Ishikawa (cell line): Measurements from ENCODE around the gene CALR.

Experiments used
- CEBPB ChIP-seq: IDR thresholded peaks from 2 replicates; pipeline ENCODE4 v1.6.1; 2012
- EGR1 ChIP-seq: IDR thresholded peaks from 2 replicates; pipeline ENCODE4 v1.6.1; 2012
- EP300 ChIP-seq: IDR thresholded peaks from 2 replicates; pipeline ENCODE4 v1.6.1; 2012; ENCODE audit warnings: borderline replicate concordance
- FOXM1 ChIP-seq: IDR thresholded peaks from 2 replicates; pipeline ENCODE4 v1.6.1; 2012; ENCODE audit warnings: low read depth, borderline replicate concordance
- NFIC ChIP-seq: IDR thresholded peaks from 2 replicates; pipeline ENCODE4 v1.6.1; 2012
- RAD21 ChIP-seq: IDR thresholded peaks from 2 replicates; pipeline ENCODE4 v1.6.1; 2012; ENCODE audit warnings: low read depth
- TAF1 ChIP-seq: IDR thresholded peaks from 2 replicates; pipeline ENCODE4 v1.6.1; 2012; ENCODE audit warnings: low read depth, mild to moderate bottlenecking
- TCF12 ChIP-seq: IDR thresholded peaks from 2 replicates; pipeline ENCODE4 v1.6.1; 2012; ENCODE audit warnings: low read depth
- TEAD4 ChIP-seq: IDR thresholded peaks from 2 replicates; pipeline ENCODE4 v1.6.1; 2012
- YY1 ChIP-seq: IDR thresholded peaks from 2 replicates; pipeline ENCODE4 v1.6.1; 2012; ENCODE audit warnings: low read depth
- ZBTB7A ChIP-seq: IDR thresholded peaks from 2 replicates; pipeline ENCODE4 v1.6.1; 2012; ENCODE audit warnings: low read depth
- TF ChIP-seq, protein P1 (sequence below): IDR thresholded peaks from 2 replicates; pipeline ENCODE4 v1.6.1; 2012
- TF ChIP-seq, protein P2 (sequence below): IDR thresholded peaks from 2 replicates; pipeline ENCODE4 v1.6.1; 2012
- TF ChIP-seq, protein P3 (sequence below): IDR thresholded peaks from 2 replicates; pipeline ENCODE4 v1.6.1; 2012; ENCODE audit warnings: low read depth, mild to moderate bottlenecking

The CALR gene

DNA sequence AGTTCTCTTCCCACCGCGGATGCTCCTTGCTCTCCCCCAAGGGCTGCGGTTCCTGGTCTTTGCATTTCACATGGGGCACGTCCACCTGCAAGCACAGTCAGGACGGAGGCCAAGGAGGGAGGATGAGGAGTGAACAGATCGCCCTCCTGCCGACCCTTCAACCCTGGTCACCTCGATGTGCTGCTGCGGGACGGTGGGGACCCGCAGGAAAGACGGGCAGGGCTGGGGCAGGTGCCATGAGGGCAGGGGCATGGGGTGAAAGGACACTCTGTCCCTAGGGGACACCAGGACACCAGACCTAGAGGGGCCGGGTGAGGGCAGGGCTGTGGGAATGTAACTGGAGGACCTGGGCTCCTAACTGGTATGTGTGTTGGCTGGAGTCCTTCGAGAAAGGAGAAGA, 20.2 kb upstream of the CALR start:
- TF ChIP-seq, protein P1, sequence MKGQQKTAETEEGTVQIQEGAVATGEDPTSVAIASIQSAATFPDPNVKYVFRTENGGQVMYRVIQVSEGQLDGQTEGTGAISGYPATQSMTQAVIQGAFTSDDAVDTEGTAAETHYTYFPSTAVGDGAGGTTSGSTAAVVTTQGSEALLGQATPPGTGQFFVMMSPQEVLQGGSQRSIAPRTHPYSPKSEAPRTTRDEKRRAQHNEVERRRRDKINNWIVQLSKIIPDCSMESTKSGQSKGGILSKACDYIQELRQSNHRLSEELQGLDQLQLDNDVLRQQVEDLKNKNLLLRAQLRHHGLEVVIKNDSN = no peak
- TF ChIP-seq NFIC (no peak), ZBTB7A (no peak), RAD21 (no peak), CEBPB (no peak), TAF1 (no peak), YY1 (no peak)
- TF ChIP-seq, protein P2, sequence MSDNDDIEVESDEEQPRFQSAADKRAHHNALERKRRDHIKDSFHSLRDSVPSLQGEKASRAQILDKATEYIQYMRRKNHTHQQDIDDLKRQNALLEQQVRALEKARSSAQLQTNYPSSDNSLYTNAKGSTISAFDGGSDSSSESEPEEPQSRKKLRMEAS = no peak
- TF ChIP-seq, protein P3, sequence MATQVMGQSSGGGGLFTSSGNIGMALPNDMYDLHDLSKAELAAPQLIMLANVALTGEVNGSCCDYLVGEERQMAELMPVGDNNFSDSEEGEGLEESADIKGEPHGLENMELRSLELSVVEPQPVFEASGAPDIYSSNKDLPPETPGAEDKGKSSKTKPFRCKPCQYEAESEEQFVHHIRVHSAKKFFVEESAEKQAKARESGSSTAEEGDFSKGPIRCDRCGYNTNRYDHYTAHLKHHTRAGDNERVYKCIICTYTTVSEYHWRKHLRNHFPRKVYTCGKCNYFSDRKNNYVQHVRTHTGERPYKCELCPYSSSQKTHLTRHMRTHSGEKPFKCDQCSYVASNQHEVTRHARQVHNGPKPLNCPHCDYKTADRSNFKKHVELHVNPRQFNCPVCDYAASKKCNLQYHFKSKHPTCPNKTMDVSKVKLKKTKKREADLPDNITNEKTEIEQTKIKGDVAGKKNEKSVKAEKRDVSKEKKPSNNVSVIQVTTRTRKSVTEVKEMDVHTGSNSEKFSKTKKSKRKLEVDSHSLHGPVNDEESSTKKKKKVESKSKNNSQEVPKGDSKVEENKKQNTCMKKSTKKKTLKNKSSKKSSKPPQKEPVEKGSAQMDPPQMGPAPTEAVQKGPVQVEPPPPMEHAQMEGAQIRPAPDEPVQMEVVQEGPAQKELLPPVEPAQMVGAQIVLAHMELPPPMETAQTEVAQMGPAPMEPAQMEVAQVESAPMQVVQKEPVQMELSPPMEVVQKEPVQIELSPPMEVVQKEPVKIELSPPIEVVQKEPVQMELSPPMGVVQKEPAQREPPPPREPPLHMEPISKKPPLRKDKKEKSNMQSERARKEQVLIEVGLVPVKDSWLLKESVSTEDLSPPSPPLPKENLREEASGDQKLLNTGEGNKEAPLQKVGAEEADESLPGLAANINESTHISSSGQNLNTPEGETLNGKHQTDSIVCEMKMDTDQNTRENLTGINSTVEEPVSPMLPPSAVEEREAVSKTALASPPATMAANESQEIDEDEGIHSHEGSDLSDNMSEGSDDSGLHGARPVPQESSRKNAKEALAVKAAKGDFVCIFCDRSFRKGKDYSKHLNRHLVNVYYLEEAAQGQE = no peak

DNA sequence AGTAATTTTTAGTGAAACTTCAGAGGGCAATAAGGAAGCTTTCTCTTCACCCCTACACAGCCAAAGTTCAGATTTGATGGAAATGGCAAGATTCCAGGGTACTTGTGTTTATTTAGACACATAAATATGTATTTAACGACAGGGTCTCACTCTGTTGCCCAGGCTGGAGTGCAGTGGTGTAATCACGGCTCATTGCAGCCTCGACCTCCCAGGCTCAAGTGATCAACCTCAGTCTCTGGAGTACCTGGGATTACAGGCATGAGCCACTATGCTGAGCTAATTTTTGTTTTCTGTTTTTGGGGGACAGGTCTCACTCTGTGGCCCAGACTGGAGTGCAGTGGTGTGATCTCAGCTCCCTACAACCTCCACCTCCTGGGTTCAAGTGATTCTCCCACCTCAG, 17.4 kb upstream of the CALR start:
- TF ChIP-seq YY1 (no peak), TCF12 (no peak), FOXM1 (no peak), EGR1 (no peak), ZBTB7A (no peak), CEBPB (no peak), EP300 (no peak), TEAD4 (no peak)
- TF ChIP-seq, protein P2 = no peak
- TF ChIP-seq, protein P1 = no peak

DNA sequence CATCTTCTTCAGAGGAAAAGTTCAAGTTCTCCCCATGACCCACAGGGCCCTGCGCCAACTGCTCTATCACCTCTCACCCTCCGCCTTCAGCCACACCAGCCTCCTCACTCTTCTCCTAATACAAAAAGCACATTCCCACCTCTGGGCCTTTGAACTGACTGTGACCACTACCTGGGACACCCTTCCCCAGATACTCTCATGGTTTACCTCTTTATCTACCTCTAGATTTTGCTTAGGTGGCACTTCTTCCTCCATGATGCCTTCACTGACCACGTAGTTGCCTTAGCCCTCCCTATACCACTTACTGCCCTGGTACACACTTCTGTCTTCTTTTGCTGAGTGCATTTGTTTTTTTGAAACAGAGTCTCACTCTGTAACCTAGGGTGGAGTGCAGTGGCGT, 15.4 kb upstream of the CALR start:
- TF ChIP-seq YY1 = no peak
- no peak for TF ChIP-seq TCF12

DNA sequence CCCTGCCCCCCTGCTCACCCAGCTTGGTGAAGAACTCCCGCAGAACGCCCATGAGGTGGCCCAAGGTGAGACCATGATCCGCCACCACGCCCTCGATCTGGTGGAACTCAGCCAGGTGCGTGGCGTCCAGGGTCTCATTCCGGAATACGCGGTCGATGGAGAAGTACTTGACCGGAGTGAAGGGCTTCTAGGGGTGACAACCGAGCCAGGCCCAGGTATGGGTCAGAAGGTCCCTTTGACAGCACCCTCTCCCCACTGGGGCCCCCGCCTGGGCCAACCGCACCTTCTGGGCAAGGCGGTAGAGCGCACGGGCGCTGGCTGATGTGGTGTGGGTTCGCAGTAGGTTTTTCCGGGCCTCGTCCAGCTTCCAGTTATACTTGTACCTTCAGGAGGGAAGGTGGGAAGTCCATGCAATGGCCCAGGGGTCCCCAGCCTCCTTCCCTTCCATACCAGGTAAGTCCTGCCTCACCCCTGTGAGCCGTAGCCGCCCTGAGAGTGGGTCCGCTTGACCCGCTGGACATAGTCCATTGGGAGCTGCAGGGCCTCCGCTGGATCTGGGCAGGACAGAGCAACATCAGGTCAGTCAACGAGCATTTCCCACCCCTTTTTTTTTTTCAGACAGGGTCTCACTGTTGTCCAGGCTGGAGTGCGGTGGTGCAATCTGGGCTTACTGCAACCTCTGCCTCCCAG, 13.6 kb upstream of the CALR start:
- TF ChIP-seq CEBPB (no peak), EP300 (no peak), FOXM1 (no peak), TEAD4 (no peak)
- TF ChIP-seq, protein P3 = no peak

DNA sequence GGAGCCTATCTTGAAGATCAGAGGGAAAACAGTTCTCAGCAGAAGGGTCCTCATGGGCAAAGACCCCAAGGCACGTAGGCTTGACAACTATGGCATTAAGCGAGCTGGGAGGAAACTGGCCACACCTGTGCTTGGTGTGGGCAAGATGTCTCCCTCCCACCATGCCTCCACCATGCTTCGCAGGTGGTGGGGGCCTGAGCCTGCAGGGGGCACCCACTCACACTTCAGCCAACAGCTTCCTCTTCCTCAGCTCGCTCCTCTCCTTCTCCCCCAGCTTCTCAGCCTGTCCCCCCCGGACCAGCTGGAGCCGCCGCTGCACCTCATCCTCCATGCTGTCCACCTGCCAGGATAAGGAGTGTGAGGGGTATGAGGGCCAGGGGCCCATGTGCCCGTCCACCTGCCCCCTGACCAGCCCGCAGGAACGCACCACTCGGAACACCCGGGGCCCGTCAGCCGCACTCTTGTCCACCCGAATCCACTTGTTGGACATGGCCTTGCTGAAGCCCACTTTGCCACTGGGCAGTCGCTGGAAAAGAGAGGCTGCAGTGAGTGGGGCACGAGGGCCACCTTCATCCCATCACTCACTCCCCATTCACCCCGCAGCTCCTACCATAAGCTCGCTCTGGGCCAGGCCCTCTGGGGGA, 8.3 kb upstream of the CALR start:
- TF ChIP-seq, protein P3 = no peak
- TF ChIP-seq, protein P1 = no peak
- TF ChIP-seq TCF12 = no peak
- no peak for TF ChIP-seq CEBPB
- no peak for TF ChIP-seq NFIC
- TF ChIP-seq TEAD4 = no peak
- TF ChIP-seq FOXM1 = no peak
